LNCAP (cell line): ENCODE results near the gene BCL2L15.

Source experiments
- TF ChIP-seq, protein P1 (sequence below): fragments of 450-650 bp; IDR thresholded peaks from 2 replicates; pipeline ENCODE4 v1.5.1; 2017; ENCODE audit warnings: mild to moderate bottlenecking

BCL2L15 gene

DNA sequence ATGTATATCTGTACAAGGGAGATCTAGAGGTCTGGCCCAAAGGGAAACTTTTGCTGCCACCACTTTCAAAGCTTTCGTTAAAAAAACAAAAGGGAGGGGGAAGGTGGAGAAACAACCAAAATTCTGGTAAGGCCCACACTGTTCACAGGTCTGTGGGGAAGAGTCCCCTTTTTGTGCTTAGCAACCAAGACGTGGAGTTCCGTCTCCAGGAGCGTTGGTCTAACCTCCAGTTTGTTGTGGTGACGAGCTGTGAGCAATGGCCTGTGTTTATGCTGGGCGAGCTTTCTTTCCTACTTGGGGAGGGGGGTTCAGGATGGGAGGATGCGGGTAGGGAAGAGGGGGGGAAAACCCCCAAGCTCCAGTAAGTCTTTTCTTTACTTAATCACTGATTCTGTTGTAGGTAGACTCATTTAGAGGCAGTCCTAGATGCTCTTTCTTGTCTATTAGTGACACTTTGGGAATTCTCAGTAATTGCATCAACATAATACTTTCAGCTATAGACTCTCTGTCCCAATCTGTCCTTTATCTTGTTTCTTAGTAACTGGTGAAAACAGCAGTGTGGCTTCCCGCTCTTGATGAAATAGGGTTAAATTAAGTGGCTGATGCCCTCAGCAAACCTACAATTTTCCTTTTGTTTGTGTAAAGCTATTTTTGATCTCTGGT is 43.2 kb upstream of the BCL2L15 start:
- TF ChIP-seq, protein P1, sequence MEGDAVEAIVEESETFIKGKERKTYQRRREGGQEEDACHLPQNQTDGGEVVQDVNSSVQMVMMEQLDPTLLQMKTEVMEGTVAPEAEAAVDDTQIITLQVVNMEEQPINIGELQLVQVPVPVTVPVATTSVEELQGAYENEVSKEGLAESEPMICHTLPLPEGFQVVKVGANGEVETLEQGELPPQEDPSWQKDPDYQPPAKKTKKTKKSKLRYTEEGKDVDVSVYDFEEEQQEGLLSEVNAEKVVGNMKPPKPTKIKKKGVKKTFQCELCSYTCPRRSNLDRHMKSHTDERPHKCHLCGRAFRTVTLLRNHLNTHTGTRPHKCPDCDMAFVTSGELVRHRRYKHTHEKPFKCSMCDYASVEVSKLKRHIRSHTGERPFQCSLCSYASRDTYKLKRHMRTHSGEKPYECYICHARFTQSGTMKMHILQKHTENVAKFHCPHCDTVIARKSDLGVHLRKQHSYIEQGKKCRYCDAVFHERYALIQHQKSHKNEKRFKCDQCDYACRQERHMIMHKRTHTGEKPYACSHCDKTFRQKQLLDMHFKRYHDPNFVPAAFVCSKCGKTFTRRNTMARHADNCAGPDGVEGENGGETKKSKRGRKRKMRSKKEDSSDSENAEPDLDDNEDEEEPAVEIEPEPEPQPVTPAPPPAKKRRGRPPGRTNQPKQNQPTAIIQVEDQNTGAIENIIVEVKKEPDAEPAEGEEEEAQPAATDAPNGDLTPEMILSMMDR: no peak

DNA sequence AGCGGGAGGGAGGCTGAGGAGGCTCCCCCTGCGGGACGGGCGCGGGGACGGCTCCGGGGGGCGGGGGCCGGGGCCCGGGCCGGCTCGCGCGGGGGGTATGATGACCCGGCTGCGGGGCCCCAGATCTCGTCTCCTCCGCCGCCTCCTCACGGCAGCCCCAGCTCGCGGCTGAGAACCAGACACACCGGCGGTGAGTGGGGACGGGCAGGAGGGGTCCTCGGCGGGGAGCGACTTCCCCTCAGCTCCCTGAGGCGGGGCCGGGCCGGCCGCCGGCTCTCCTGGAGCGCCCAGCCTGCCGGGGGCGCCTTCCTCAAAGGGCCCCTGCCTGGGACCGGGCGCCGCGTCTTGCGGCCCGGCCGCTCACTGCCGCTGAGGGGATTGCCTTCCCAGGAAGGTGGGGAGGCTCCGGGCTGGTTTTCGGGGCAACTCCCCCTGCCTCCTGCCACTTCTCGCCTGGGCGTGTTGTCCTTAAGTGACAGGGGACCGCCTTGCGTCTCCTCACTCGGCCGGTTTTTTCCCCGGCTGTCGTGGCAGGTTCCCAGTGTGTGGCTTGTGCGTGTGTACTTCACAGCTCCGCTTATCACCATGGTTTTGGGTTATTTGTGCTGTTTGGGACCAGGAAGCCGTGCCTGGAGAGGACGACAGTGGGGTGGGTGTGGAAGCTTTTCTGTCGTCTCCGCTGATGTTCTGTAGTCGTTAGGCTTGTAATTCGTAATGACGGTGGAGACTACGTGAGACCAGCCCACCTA is 42.5 kb upstream of the BCL2L15 start:
- TF ChIP-seq, protein P1: peak; percentile 33; the same call in 1 of the 2 replicates

DNA sequence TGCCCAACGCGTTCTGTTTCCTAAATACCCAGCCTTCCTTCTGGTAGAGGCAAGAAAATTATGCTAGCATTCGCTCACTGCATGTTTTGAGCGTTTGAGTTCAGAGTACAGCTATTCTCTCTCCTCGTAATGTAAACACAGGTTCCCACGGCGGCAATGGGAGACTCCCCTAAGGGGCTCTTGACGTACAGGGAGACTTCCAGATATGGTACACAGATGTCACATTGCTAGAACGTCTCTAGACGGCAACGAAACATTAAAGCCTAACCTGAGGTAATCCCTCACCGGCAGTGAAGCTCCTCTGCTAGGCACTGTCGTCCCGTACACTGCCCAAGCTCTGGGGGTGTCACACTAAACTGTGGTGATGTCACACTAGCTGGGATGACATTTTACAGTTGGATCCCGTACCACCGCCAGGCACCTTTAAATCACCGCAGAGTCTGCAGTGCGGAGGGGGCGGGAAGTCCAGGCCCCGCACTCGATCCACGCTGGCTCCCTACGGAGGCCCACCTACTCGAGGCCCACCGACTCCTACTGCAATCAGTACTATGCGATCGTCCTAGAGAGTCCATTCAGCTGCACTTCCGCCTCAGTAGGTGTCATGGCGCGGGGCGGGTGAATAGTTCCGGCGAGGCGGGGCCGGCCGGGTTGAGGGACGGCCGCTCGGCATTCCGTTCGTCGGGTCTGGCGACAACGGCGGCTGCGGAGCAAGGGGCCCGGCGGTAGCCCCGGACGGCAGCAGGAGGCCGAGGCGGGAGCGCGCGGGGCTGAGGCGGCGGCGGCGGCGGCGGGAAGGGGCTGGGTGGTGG is 41.8 kb upstream of the BCL2L15 start, which contains the start of gene HIPK1:
Gene HIPK1 (plus strand): TSS at position 384 of the 809 bp plus-strand sequence.
- TF ChIP-seq, protein P1: no peak

DNA sequence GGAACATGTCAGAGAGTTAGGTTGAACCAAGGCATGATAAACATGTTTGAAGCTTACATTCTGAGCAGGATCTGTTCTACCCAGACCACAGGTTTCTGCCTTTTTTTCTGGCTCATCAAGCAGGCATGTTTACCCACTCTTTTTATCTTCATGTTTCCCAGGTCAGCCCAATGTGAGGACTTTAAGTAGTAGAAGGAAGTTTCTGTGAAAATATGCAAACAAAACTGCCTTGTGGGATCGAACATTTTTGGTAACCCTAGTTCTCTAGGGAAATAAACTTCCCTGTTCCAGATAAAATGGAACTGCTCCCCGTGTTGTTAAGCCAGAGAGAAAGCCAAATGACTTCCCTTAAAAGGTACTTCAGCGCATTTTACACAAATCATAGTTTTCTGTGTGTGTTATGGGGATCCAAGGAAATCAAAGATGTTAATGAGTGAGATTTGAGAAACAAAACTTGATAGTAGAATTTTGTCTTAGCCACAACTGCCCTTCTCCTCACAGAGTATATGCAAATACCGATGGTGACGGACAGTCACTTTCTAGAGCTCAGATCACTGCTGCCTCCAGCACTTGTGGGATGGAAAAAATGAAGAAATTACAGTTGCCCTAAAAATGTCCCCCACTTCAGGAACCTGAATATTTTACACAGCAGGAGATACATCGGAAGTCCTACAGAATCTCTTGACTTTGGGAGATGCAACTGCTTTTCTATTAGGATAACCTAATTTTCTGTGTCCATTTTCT is 41.0 kb upstream of the BCL2L15 start:
- TF ChIP-seq, protein P1: no peak

DNA sequence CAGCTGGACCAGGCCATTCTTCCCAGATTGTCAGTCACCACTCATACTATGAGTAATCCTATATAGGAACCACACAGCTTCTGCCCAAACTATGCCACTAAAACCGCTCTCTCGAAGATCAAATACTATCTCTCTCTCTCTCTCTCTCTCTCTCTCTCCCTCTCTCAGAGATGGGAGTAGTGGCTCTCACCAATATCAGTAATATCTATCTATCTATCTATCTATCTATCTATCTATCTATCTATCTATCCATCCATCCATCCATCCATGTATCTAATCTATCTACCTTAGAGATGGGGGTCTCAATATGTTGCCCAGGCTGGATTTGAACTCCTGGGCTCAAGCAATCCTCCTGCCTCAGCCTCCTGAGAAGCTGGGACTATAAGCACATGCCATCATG is 37.1 kb upstream of the BCL2L15 start:
- TF ChIP-seq, protein P1: no peak

DNA sequence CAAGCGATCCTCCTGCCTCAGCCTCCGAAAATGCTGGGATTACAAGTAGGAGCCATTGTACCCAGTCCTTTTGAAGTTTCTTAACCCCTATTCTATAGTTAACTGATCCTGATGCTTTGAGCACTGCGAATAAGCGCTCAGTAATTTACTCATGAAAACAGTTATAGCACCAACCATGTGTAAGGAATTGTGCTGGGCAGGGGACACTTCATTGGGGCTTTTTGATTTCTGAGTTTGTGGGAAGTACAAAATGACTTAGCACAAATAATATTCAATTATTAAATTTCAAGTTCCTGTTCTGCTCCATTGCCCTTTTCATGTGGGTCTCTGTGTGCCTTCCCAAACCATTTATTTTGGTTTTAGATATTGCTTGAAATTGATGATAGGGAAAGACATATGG is 35.6 kb upstream of the BCL2L15 start:
- TF ChIP-seq, protein P1: no peak

DNA sequence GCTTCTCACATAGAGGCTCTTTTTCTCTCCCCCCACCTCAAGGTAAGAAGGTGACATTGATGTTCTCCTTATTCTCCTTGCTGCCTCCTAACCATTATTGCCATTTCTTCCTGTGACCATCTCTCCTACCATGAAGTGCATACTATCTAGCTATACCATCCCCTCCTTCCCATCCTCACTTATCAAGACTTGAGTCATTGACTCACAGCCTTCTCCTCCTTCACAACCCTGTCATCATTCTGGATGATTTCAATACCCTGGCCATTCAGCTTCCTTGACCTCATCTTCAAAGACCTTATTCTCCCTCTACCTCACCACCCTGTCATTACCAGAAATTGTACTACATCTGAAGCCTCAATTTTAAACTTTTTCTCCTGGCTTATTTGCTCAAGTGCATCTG is 30.9 kb upstream of the BCL2L15 start:
- TF ChIP-seq, protein P1: no peak
